Measurements from ENCODE around the gene USP4. TPM values are rescaled to one million over a fixed set of nuclear protein-coding genes. Genes with fewer than 3 reads are reported as not detected.

USP4 gene
- total and polyA plus RNA-seq, 4 donors, result 12.5 to 17.7 (median 14.9) TPM

DNA sequence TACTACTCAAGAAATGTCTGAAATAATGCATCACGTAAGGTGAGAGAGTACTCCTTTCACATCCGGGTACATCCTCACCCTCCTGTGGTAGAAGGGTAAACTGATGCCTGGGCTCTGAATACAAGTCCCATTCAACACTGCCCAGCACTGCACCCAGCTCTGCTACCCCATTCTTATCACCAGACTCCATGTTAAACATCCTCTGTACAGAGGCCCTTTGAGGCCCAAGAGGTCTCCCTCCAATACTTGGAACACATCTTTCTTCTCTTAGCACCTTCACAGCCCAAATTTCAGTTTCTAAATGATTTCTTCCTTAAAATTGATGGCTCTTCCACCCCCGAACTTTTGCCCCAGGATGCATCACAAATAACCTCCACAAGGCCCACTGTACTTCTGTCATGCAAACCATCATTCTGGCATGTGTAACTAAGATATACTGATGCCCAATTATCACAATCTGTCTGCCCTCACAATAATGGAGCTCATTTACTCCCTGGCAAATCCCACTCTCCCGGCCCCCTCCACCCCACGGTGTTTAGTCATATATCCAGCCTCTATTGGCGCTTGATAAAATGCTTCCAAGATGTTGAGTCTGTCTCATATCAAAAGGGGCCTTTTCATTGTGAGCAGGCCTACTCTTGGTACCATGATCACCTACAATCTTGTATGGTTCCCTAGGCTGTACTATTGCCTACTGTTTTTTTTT lies 30.9 kb upstream of the USP4 start:
- WGBS, result 92% methylated on average over 6 of the region's 6 CpGs
- Histone ChIP-seq H3K36me3 (ENCODE audit: control insufficient read depth in 4 of 4, insufficient read depth in 3 of 4, low read depth in 1 of 4, low read length in 3 of 4) (peaks cover 11 to 46% (median 39%) of the 10 kb centered on the region in 4 donors), H3K9ac (ENCODE audit: low read depth in 1 of 2, low read length in 2 of 2) (no peak overlapping the region), H3K27me3 (ENCODE audit: control insufficient read depth in 4 of 4, insufficient read depth in 4 of 4, low read length in 3 of 4) (no peaks in the 10 kb centered on the region), H3K27ac (ENCODE audit: low read depth in 1 of 2, low read length in 2 of 2) (no peak overlapping the region), H3K4me3 (ENCODE audit: low read depth in 1 of 3, low read length in 3 of 3) (no peak overlapping the region), H3K4me1 (ENCODE audit: control insufficient read depth in 4 of 4, insufficient read depth in 4 of 4, low read length in 3 of 4) (peaks cover 0 to 3% (median 0%) of the 10 kb centered on the region in 4 donors), H3K9me3 (ENCODE audit: control insufficient read depth in 4 of 4, low read length in 3 of 4) (no peaks in the 10 kb centered on the region)
- TF ChIP-seq YY1 (IDR thresholded peaks at IDR 0.05) (no peak), HNF4A (conservative IDR thresholded peaks at IDR 0.05) (no peak), JUND (IDR thresholded peaks at IDR 0.05) (no peak), SP1 (IDR thresholded peaks at IDR 0.05) (no peak), EGR1 (IDR thresholded peaks at IDR 0.05; ENCODE audit: low read depth in 2 of 2) (no peak), RXRA (IDR thresholded peaks at IDR 0.05) (no peak), NR2F2 (IDR thresholded peaks at IDR 0.05) (no peak), FOXA2 (IDR thresholded peaks at IDR 0.05) (no peak), TAF1 (conservative IDR thresholded peaks at IDR 0.05) (no peak), FOXA1 (IDR thresholded peaks at IDR 0.05) (no peak), HNF4G (IDR thresholded peaks at IDR 0.05) (no peak), RAD21 (IDR thresholded peaks at IDR 0.05) (no peak), GABPA (IDR thresholded peaks at IDR 0.05 in 1 of 2, conservative IDR thresholded peaks at IDR 0.05 in 1 of 2) (no peak)
- TF ChIP-seq, protein P1, sequence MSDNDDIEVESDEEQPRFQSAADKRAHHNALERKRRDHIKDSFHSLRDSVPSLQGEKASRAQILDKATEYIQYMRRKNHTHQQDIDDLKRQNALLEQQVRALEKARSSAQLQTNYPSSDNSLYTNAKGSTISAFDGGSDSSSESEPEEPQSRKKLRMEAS (IDR thresholded peaks at IDR 0.05), result no peak
- TF ChIP-seq, protein P2, sequence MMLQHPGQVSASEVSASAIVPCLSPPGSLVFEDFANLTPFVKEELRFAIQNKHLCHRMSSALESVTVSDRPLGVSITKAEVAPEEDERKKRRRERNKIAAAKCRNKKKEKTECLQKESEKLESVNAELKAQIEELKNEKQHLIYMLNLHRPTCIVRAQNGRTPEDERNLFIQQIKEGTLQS (IDR thresholded peaks at IDR 0.05), result no peak
- TF ChIP-seq, protein P3, sequence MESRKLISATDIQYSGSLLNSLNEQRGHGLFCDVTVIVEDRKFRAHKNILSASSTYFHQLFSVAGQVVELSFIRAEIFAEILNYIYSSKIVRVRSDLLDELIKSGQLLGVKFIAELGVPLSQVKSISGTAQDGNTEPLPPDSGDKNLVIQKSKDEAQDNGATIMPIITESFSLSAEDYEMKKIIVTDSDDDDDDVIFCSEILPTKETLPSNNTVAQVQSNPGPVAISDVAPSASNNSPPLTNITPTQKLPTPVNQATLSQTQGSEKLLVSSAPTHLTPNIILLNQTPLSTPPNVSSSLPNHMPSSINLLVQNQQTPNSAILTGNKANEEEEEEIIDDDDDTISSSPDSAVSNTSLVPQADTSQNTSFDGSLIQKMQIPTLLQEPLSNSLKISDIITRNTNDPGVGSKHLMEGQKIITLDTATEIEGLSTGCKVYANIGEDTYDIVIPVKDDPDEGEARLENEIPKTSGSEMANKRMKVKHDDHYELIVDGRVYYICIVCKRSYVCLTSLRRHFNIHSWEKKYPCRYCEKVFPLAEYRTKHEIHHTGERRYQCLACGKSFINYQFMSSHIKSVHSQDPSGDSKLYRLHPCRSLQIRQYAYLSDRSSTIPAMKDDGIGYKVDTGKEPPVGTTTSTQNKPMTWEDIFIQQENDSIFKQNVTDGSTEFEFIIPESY (IDR thresholded peaks at IDR 0.05), result no peak
- TF ChIP-seq, protein P4, sequence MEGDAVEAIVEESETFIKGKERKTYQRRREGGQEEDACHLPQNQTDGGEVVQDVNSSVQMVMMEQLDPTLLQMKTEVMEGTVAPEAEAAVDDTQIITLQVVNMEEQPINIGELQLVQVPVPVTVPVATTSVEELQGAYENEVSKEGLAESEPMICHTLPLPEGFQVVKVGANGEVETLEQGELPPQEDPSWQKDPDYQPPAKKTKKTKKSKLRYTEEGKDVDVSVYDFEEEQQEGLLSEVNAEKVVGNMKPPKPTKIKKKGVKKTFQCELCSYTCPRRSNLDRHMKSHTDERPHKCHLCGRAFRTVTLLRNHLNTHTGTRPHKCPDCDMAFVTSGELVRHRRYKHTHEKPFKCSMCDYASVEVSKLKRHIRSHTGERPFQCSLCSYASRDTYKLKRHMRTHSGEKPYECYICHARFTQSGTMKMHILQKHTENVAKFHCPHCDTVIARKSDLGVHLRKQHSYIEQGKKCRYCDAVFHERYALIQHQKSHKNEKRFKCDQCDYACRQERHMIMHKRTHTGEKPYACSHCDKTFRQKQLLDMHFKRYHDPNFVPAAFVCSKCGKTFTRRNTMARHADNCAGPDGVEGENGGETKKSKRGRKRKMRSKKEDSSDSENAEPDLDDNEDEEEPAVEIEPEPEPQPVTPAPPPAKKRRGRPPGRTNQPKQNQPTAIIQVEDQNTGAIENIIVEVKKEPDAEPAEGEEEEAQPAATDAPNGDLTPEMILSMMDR (IDR thresholded peaks at IDR 0.05; ENCODE audit: low read depth, low read length, missing input control), result no peak
- TF ChIP-seq, protein P5, sequence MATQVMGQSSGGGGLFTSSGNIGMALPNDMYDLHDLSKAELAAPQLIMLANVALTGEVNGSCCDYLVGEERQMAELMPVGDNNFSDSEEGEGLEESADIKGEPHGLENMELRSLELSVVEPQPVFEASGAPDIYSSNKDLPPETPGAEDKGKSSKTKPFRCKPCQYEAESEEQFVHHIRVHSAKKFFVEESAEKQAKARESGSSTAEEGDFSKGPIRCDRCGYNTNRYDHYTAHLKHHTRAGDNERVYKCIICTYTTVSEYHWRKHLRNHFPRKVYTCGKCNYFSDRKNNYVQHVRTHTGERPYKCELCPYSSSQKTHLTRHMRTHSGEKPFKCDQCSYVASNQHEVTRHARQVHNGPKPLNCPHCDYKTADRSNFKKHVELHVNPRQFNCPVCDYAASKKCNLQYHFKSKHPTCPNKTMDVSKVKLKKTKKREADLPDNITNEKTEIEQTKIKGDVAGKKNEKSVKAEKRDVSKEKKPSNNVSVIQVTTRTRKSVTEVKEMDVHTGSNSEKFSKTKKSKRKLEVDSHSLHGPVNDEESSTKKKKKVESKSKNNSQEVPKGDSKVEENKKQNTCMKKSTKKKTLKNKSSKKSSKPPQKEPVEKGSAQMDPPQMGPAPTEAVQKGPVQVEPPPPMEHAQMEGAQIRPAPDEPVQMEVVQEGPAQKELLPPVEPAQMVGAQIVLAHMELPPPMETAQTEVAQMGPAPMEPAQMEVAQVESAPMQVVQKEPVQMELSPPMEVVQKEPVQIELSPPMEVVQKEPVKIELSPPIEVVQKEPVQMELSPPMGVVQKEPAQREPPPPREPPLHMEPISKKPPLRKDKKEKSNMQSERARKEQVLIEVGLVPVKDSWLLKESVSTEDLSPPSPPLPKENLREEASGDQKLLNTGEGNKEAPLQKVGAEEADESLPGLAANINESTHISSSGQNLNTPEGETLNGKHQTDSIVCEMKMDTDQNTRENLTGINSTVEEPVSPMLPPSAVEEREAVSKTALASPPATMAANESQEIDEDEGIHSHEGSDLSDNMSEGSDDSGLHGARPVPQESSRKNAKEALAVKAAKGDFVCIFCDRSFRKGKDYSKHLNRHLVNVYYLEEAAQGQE (IDR thresholded peaks at IDR 0.05), result no peak
- DNase-seq (ENCODE audit: low spot score), result no peak

Measured in liver (tissue), 9 donors.